ENCODE data around the gene VTI1A. TPM values are rescaled to one million over a fixed set of nuclear protein-coding genes. Genes with fewer than 3 reads are reported as not detected.

The VTI1A gene
- total and polyA plus RNA-seq, 2 of the 13 experiments (the other 11 are each of a cell fraction or from before 2014, with no cell fraction given): 11.7 to 32.7 TPM

- no peak for TF ChIP-seq POGZ (CRISPR knock-in tag; IDR thresholded peaks at IDR 0.05)
- no peak for TF ChIP-seq MIXL1 (CRISPR knock-in tag; IDR thresholded peaks at IDR 0.05)
Measured at GRCh38 chr10:112746329-112746728, 299.3 kb downstream of the VTI1A start (continued).

GRCh38 chr10:112750427-112751167 is 303.6 kb downstream of the VTI1A start:
- Histone ChIP-seq H3K4me3 (replicated peaks in 1 of 3; ENCODE audit: insufficient read depth in 1 of 3, low read depth in 2 of 3, low read length in 3 of 3) (no peak overlapping the region), H3K36me3 (replicated peaks in 1 of 2; ENCODE audit: control insufficient read depth in 1 of 2, insufficient read depth in 2 of 2, low read length in 2 of 2) (no peaks in the 10 kb centered on the region), H3K79me2 (ENCODE audit: insufficient read depth, low read length) (no peaks in the 10 kb centered on the region), H2AFZ (ENCODE audit: low read length) (peak overlapping the region; percentile 32), H3K4me2 (ENCODE audit: low read depth, low read length) (peak overlapping the region; percentile 64), H3K27ac (ENCODE audit: extremely low read length, insufficient read depth, low read length) (peak overlapping the region; percentile 86), H3K4me1 (ENCODE audit: insufficient read depth, low read length) (peaks cover 71% of the 10 kb centered on the region), H3K9me3 (ENCODE audit: low read length) (no peaks in the 10 kb centered on the region), H4K20me1 (ENCODE audit: insufficient read depth, low read length) (no peaks in the 10 kb centered on the region), H3K27me3 (ENCODE audit: control insufficient read depth in 1 of 2, insufficient read depth in 2 of 2, low read length in 2 of 2) (no peaks in the 10 kb centered on the region), H3K9ac (ENCODE audit: insufficient read depth, low read depth, low read length) (peak overlapping the region; percentile 60)
- FAIRE-seq (peak; percentile 42), DNase-seq (ENCODE audit: low spot score) (peak; percentile 82), ATAC-seq (peak; percentile 61)
- intact Hi-C loops (cut with micrococcal nuclease; ENCODE audit: unreplicated experiment): loop anchor here (2.0 kb wide), 1 partner anchor 62 kb away; no protein-coding TSS in a partner anchor
- POLR2A ChIA-PET: interaction anchor here (1.6 to 1.9 kb wide), 2 partner anchors 11 to 22 kb away, joined by 5 to 8 read pairs; no protein-coding TSS in a partner anchor
- CTCF ChIA-PET (ENCODE audit: low intra/inter-chr PET ratio, low total read pairs): no interaction called here
- in situ Hi-C loops (cut with HindIII; ENCODE audit: extremely low pct_ligation_motif_present, low pct_unique_long_range_greater_than_20kb): no loop called here
- BruUV-seq (replicated peaks): no TSS peak
- WGBS (ENCODE audit: low lambda C conversion rate): 18% methylated on average over 6 of the region's 6 CpGs
- TF ChIP-seq POGZ (CRISPR knock-in tag; IDR thresholded peaks at IDR 0.05) (no peak), THRA (CRISPR knock-in tag; IDR thresholded peaks at IDR 0.05; ENCODE audit: borderline replicate concordance) (peak; percentile 40; the same call in 1 of the 2 replicates), TCF7 (IDR thresholded peaks at IDR 0.05; ENCODE audit: low read depth) (peak; percentile 27; the same call in 1 of the 2 replicates), FOXA3 (CRISPR knock-in tag; IDR thresholded peaks at IDR 0.05) (peak; percentile 32; the same call in 1 of the 2 replicates), NCOA2 (CRISPR knock-in tag; IDR thresholded peaks at IDR 0.05) (peak; percentile 64), MLX (CRISPR knock-in tag; IDR thresholded peaks at IDR 0.05) (peak; percentile 20; the same call in 1 of the 2 replicates), ERF (CRISPR knock-in tag; IDR thresholded peaks at IDR 0.05) (peak; percentile 50; the same call in 1 of the 2 replicates), ZNF512B (CRISPR knock-in tag; IDR thresholded peaks at IDR 0.05; ENCODE audit: borderline replicate concordance) (0 out of 2 replicates have a peak, but pooled peaks have one; percentile 7), MTF2 (CRISPR knock-in tag; IDR thresholded peaks at IDR 0.05; ENCODE audit: borderline replicate concordance) (no peak), MAFK (conservative IDR thresholded peaks at IDR 0.05 in 1 of 2, IDR thresholded peaks at IDR 0.05 in 1 of 2; ENCODE audit: low read length in 2 of 2) (peak; percentile 69 to 76), CEBPB (IDR thresholded peaks at IDR 0.05; ENCODE audit: borderline replicate concordance, low read depth, low read length) (peak; percentile 94), ZSCAN12 (CRISPR knock-in tag; IDR thresholded peaks at IDR 0.05) (no peak), FOXP4 (CRISPR knock-in tag; IDR thresholded peaks at IDR 0.05) (peak; percentile 45; the same call in 1 of the 2 replicates), ASH2L (IDR thresholded peaks at IDR 0.05; ENCODE audit: insufficient read length, low read depth, low read length) (peak; percentile 42)

Measured in HepG2 (cell line).